ENCODE data around the gene GRB10.

GRCh38 chr7:50562136-50562535 lies 220.6 kb downstream of the GRB10 start:
- no peak for TF ChIP-seq TAF1 (IDR thresholded peaks at IDR 0.05; ENCODE audit: low read depth, low read length)
- no peak for TF ChIP-seq POLR2A (IDR thresholded peaks at IDR 0.05; ENCODE audit: low read depth, low read length)
- TF ChIP-seq POLR2AphosphoS5 (IDR thresholded peaks at IDR 0.05; ENCODE audit: low read depth, low read length) = no peak
- TF ChIP-seq POU2F2 (IDR thresholded peaks at IDR 0.05; ENCODE audit: low read depth, low read length) = no peak
- no peak for TF ChIP-seq SPI1 (IDR thresholded peaks at IDR 0.05; ENCODE audit: low read depth, low read length)
- no peak for TF ChIP-seq PAX5 (IDR thresholded peaks at IDR 0.05; ENCODE audit: insufficient read depth, low read length, severe bottlenecking)

All from GM12891 (cell line).